SHP77 (cell line): Measurements from ENCODE around the gene NARS2.
A peak's percentile ranks its signal among the peaks of the same experiment; 100 is the strongest.
"Not testable (repeated sequence)": the region's sequence is repeated elsewhere in the genome, so short reads cannot be mapped to it uniquely, and the experiment has no call there.

Source experiments
- DNase-seq, 2 experiments: peaks; one replicate each; lab custom pipeline; 2025; lab: John Stamatoyannopoulos, UW

Gene NARS2

DNA sequence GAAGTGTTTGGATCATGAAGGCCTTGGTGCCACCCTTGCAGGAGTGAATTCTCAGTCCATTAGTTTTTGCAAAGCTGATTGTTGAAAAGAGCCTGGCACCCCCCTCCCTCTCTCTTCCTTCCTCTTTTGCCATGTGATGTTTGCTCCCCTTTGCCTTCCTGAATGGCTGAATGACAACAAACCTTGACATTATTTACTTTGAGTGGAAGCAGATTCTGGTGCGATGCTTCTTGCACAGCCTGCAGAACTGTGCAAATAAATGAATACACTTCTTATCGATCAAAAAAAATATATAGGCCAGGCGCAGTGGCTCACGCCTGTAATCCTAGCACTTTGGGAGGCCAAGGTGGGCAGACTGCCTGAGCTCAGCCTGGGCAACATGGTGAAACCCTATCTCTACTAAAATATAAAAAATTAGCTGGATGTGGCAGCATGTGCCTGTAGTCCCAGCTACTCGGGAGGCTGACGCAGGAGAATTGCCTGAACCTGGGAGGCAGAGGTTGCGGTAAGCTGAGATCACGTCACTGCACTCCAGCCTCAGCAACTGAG lies 2.0 kb upstream of the NARS2 start:
- DNase-seq = peak; percentile 65 to 82

GRCh38 chr11:78575478-78575877 lies 814 bp upstream of the NARS2 start:
- DNase-seq = peak in 1 of 2 experiments; percentile 37

GRCh38 chr11:78573681-78574080 lies 983 bp downstream of the NARS2 start:
- DNase-seq = no peak

- DNase-seq = no peak
Measured at GRCh38 chr11:78573271-78573670, 1.4 kb downstream of the NARS2 start.

- DNase-seq = no peak
Measured at GRCh38 chr11:78572394-78572793, 2.3 kb downstream of the NARS2 start.

GRCh38 chr11:78570031-78570430 lies 4.6 kb downstream of the NARS2 start:
- no peak for DNase-seq

GRCh38 chr11:78567209-78567608 lies 7.5 kb downstream of the NARS2 start:
- DNase-seq = no peak

- peak; percentile 50 to 69 for DNase-seq
Measured at GRCh38 chr11:78564490-78565467, 9.9 kb downstream of the NARS2 start.

GRCh38 chr11:78564037-78564436 lies 10.6 kb downstream of the NARS2 start:
- not testable (repeated sequence) for DNase-seq

DNA sequence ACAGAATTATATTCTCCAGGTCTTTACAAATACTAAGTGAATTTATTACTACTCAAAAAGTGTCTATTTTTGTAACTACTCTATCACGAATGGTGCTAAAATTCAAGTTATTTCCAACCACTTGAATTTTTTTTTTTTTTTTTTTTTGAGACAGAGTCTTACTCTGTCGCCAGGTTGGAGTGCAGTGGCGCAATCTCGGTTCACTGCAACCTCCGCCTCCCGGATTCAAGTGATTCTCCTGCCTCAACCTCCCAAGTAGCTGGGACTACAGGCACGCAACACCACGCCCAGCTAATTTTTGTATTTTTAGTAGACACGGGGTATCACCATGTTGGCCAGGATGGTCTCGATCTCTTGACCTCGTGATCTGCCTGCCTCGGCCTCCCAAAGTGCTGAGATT lies 11.6 kb downstream of the NARS2 start:
- not testable (repeated sequence) for DNase-seq

DNA sequence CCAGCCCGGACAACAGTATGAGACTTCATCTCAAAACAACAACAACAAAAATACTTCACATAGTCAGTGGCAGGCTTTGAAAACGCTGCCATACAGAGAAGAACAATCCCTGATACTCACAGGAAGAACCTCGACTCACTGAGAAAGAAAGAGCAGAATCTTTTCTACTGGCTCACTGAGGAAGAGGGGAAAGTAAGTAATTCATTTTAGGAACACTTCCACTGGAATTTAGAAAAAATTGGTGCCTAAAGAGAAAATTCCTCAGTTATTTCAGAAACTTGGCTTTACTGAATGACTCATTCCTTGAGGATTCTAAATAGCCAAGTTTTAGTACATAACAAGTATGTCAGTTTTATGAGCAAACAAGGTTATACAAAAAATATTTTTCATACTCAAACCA lies 12.3 kb downstream of the NARS2 start:
- no peak for DNase-seq

DNA sequence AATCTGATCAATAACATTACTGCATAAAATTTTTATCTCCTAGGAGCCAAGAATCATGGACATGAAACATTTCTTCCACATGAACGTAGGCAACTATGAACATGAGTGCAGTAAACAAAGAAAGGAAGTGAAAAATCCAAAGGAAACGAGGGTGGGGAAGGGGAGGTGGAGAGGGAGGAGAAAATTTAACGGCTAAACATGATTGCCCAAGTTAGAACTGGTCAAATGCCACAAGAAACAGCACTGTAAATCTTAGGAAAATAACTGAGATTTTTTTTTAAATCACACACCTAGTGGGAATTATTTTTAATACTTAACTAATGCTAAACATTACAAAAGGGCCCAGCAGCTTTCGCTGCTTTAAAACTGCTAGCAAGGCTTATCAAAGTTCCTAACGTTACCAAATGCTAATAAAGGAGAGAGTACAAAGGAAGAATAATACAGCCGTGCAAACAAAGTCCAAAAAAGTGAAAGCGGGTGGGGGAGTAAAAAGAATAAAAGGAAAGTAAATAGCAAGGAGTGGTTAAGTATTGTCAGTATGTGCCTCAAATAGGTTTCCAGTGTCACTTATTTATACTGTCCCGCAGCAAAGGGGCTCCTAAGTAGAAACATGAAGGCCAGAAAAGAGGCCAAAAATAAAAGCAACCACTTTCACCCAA lies 13.7 kb downstream of the NARS2 start:
- no peak for DNase-seq

DNA sequence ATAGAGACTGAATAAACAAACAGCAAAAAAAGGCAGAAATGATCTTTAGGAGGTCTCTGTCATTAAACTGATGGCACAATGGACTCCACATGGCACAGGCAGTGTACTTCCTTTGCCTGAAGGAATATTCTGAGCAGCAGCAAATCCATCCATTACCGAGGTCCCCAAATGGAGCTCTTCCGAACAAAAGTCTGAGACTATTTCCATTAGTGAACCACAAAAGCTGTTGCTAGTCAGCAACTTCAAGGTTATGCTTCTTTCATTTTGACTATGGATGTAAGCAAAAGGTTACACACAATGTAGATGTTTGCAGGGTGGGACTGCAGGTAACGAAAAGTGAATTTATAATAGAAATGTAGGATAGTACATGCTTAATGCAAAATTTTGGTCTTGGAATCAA lies 14.5 kb downstream of the NARS2 start:
- no peak for DNase-seq

DNA sequence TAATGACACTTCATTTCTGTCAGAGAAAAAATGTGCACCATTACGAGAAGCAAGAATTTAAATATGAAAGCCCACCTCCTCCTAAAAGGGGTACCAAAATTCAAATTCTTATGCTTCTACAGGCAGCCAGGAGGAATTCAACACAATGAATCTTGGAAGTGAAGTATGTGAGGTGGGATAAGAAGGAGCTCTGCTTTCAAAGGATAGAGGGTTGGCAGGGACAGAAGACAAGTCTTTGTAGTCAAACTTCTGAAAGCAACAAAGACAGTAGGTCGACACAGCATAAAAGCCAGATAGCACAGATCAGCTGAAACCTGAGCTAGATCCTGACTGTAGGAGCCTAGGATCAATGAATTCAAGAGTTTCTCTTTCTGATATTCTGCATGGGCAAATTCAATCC lies 17.4 kb downstream of the NARS2 start:
- DNase-seq = no peak

- no peak for DNase-seq
Measured at GRCh38 chr11:78555592-78555991, 19.1 kb downstream of the NARS2 start.

- no peak for DNase-seq
Measured at GRCh38 chr11:78552881-78553280, 21.8 kb downstream of the NARS2 start.

- not testable (repeated sequence) for DNase-seq
Measured at GRCh38 chr11:78552139-78552538, 22.5 kb downstream of the NARS2 start.

GRCh38 chr11:78551066-78551465 lies 23.6 kb downstream of the NARS2 start:
- no peak for DNase-seq

DNA sequence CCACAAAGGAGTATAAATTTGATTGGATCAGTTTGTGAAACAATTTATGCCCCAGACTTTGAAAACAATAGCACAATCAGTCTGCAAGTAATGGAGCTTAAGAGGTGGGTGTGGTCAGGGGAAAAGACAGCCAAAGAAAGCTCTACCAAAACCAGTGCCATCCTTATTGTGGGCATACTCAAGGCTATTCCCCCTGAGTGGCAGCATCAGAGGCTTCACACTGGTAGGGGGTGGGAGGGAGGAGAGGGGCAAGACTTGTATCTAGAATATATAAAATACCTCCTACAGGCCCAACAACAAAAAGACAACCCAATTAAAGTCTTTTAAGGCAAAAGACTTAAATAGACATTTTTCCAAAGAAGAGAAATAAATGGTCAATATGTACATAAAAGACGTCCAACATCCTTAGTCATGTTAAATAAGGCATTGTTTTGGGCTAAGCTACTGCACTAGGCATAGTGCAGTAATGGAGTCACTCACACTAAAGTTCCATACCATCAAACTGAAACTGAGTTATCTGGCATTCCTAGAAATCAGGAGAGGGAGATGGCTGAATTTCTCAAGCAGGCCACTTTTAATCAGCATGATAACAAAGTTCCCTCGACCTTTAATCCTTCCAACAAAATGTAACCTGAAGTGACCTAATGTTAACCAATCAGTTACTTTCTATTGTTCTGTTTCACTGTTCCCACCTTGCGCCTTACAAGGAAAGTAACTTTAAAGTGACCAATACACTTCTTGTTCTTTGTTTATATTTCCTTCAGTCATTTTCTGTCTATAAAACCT lies 24.8 kb downstream of the NARS2 start:
- DNase-seq = no peak

GRCh38 chr11:78548911-78549590 lies 25.6 kb downstream of the NARS2 start:
- no peak for DNase-seq

- DNase-seq = no peak
Measured at GRCh38 chr11:78547931-78548705, 26.5 kb downstream of the NARS2 start.
